Measurements from ENCODE around the gene ZNF804A. TPM values are rescaled to one million over a fixed set of nuclear protein-coding genes. Genes with fewer than 3 reads are reported as not detected.

The ZNF804A gene
- total RNA-seq, 2 experiments from 2014 or later = not detected

- Mint-ChIP-seq H3K4me1 (ENCODE audit: low read depth) (no peaks in the 10 kb centered on the region), H3K27ac (no peak overlapping the region), H3K4me3 (no peak overlapping the region), H3K27me3 (ENCODE audit: low read depth) (no peaks in the 10 kb centered on the region), H3K36me3 (ENCODE audit: low read depth) (no peaks in the 10 kb centered on the region), H3K9me3 (ENCODE audit: insufficient read depth) (peaks cover 4% of the 10 kb centered on the region)
- ATAC-seq (no peak), DNase-seq (no peak)
- CTCF ChIA-PET = no interaction called here
- POLR2A ChIA-PET = no interaction called here
These were observed 194.8 kb downstream of the ZNF804A start for GRCh38 chr2:184793176-184793575.

GRCh38 chr2:184799379-184799778, 201.1 kb downstream of the ZNF804A start:
- CTCF ChIA-PET = no interaction called here
- DNase-seq (no peak), ATAC-seq (no peak)
- Mint-ChIP-seq H3K4me1 (ENCODE audit: low read depth) (no peaks in the 10 kb centered on the region), H3K4me3 (no peak overlapping the region), H3K36me3 (ENCODE audit: low read depth) (no peaks in the 10 kb centered on the region), H3K27me3 (ENCODE audit: low read depth) (no peaks in the 10 kb centered on the region), H3K9me3 (ENCODE audit: insufficient read depth) (no peaks in the 10 kb centered on the region), H3K27ac (no peak overlapping the region)
- POLR2A ChIA-PET = no interaction called here

GRCh38 chr2:184814421-184814820, 216.1 kb downstream of the ZNF804A start:
- ChIA-PET CTCF (no interaction called here), POLR2A (no interaction called here)
- Mint-ChIP-seq H3K4me3 (no peak overlapping the region), H3K9me3 (ENCODE audit: insufficient read depth) (no peaks in the 10 kb centered on the region), H3K36me3 (ENCODE audit: low read depth) (no peaks in the 10 kb centered on the region), H3K27me3 (ENCODE audit: low read depth) (no peaks in the 10 kb centered on the region), H3K4me1 (ENCODE audit: low read depth) (no peaks in the 10 kb centered on the region), H3K27ac (no peak overlapping the region)
- no peak for ATAC-seq
- no peak for DNase-seq

GRCh38 chr2:184815824-184816223, 217.5 kb downstream of the ZNF804A start:
- ATAC-seq (no peak), DNase-seq (no peak)

GRCh38 chr2:184824597-184824996, 226.3 kb downstream of the ZNF804A start:
- DNase-seq (no peak), ATAC-seq (no peak)
- POLR2A ChIA-PET = no interaction called here
- no peaks in the 10 kb centered on the region for H3K36me3 Mint-ChIP-seq (ENCODE audit: low read depth)
- no peaks in the 10 kb centered on the region for H3K4me1 Mint-ChIP-seq (ENCODE audit: low read depth)
- no peak overlapping the region for H3K27ac Mint-ChIP-seq
- H3K4me3 Mint-ChIP-seq = no peak overlapping the region
- H3K9me3 Mint-ChIP-seq (ENCODE audit: insufficient read depth) = peaks cover 8% of the 10 kb centered on the region
- no peaks in the 10 kb centered on the region for H3K27me3 Mint-ChIP-seq (ENCODE audit: low read depth)
- CTCF ChIA-PET = no interaction called here

More at GRCh38 chr2:184815824-184816223, 217.5 kb downstream of the ZNF804A start:
- no peaks in the 10 kb centered on the region for H3K4me1 Mint-ChIP-seq (ENCODE audit: low read depth)
- H3K27me3 Mint-ChIP-seq (ENCODE audit: low read depth) = no peaks in the 10 kb centered on the region
- H3K27ac Mint-ChIP-seq = no peak overlapping the region
- ChIA-PET POLR2A (no interaction called here), CTCF (no interaction called here)
- H3K9me3 Mint-ChIP-seq (ENCODE audit: insufficient read depth) = peaks cover 4% of the 10 kb centered on the region
- no peak overlapping the region for H3K4me3 Mint-ChIP-seq
- H3K36me3 Mint-ChIP-seq (ENCODE audit: low read depth) = no peaks in the 10 kb centered on the region

GRCh38 chr2:184830531-184830930, 232.2 kb downstream of the ZNF804A start:
- no peak overlapping the region for H3K27ac Mint-ChIP-seq
- H3K4me3 Mint-ChIP-seq = no peak overlapping the region
- ChIA-PET POLR2A (no interaction called here), CTCF (no interaction called here)
- H3K27me3 Mint-ChIP-seq (ENCODE audit: low read depth) = no peaks in the 10 kb centered on the region
- no peak for ATAC-seq
- H3K36me3 Mint-ChIP-seq (ENCODE audit: low read depth) = no peaks in the 10 kb centered on the region
- no peaks in the 10 kb centered on the region for H3K4me1 Mint-ChIP-seq (ENCODE audit: low read depth)
- H3K9me3 Mint-ChIP-seq (ENCODE audit: insufficient read depth) = no peaks in the 10 kb centered on the region
- DNase-seq = no peak

- CTCF ChIA-PET = no interaction called here
- H3K27me3 Mint-ChIP-seq (ENCODE audit: low read depth) = no peaks in the 10 kb centered on the region
- no peaks in the 10 kb centered on the region for H3K4me1 Mint-ChIP-seq (ENCODE audit: low read depth)
- no peak for ATAC-seq
- POLR2A ChIA-PET = no interaction called here
- no peaks in the 10 kb centered on the region for H3K9me3 Mint-ChIP-seq (ENCODE audit: insufficient read depth)
- H3K27ac Mint-ChIP-seq = no peak overlapping the region
- no peak overlapping the region for H3K4me3 Mint-ChIP-seq
- H3K36me3 Mint-ChIP-seq (ENCODE audit: low read depth) = no peaks in the 10 kb centered on the region
- no peak for DNase-seq
These were observed 236.5 kb downstream of the ZNF804A start for GRCh38 chr2:184834699-184835397.

GRCh38 chr2:184835398-184835715, 237.0 kb downstream of the ZNF804A start:
- ChIA-PET CTCF (no interaction called here), POLR2A (no interaction called here)
- ATAC-seq (no peak), DNase-seq (no peak)
- no peaks in the 10 kb centered on the region for H3K27me3 Mint-ChIP-seq (ENCODE audit: low read depth)
- H3K4me1 Mint-ChIP-seq (ENCODE audit: low read depth) = no peaks in the 10 kb centered on the region
- no peak overlapping the region for H3K27ac Mint-ChIP-seq
- no peak overlapping the region for H3K4me3 Mint-ChIP-seq
- no peaks in the 10 kb centered on the region for H3K9me3 Mint-ChIP-seq (ENCODE audit: insufficient read depth)
- H3K36me3 Mint-ChIP-seq (ENCODE audit: low read depth) = no peaks in the 10 kb centered on the region

- DNase-seq (no peak), ATAC-seq (no peak)
- no peaks in the 10 kb centered on the region for H3K27me3 Mint-ChIP-seq (ENCODE audit: low read depth)
- H3K27ac Mint-ChIP-seq = no peak overlapping the region
- no peak overlapping the region for H3K4me3 Mint-ChIP-seq
- no peaks in the 10 kb centered on the region for H3K4me1 Mint-ChIP-seq (ENCODE audit: low read depth)
- ChIA-PET CTCF (no interaction called here), POLR2A (no interaction called here)
- H3K9me3 Mint-ChIP-seq (ENCODE audit: insufficient read depth) = peaks cover 3% of the 10 kb centered on the region
- no peaks in the 10 kb centered on the region for H3K36me3 Mint-ChIP-seq (ENCODE audit: low read depth)
These were observed 249.0 kb downstream of the ZNF804A start for GRCh38 chr2:184847331-184847730.

GRCh38 chr2:184849516-184849915, 251.2 kb downstream of the ZNF804A start:
- ATAC-seq = no peak
- no peaks in the 10 kb centered on the region for H3K27me3 Mint-ChIP-seq (ENCODE audit: low read depth)
- DNase-seq = no peak
- no peaks in the 10 kb centered on the region for H3K4me1 Mint-ChIP-seq (ENCODE audit: low read depth)
- H3K4me3 Mint-ChIP-seq = no peak overlapping the region
- no peak overlapping the region for H3K27ac Mint-ChIP-seq
- H3K9me3 Mint-ChIP-seq (ENCODE audit: insufficient read depth) = no peaks in the 10 kb centered on the region
- ChIA-PET CTCF (no interaction called here), POLR2A (no interaction called here)
- H3K36me3 Mint-ChIP-seq (ENCODE audit: low read depth) = no peaks in the 10 kb centered on the region

GRCh38 chr2:184851576-184851975, 253.2 kb downstream of the ZNF804A start:
- ATAC-seq (no peak), DNase-seq (no peak)
- Mint-ChIP-seq H3K9me3 (ENCODE audit: insufficient read depth) (no peaks in the 10 kb centered on the region), H3K27me3 (ENCODE audit: low read depth) (no peaks in the 10 kb centered on the region), H3K4me3 (no peak overlapping the region), H3K36me3 (ENCODE audit: low read depth) (no peaks in the 10 kb centered on the region), H3K4me1 (ENCODE audit: low read depth) (no peaks in the 10 kb centered on the region), H3K27ac (no peak overlapping the region)
- ChIA-PET CTCF (no interaction called here), POLR2A (no interaction called here)

GRCh38 chr2:184859187-184859586, 260.9 kb downstream of the ZNF804A start:
- H3K9me3 Mint-ChIP-seq (ENCODE audit: insufficient read depth) = peaks cover 28% of the 10 kb centered on the region
- DNase-seq (no peak), ATAC-seq (no peak)
- no peaks in the 10 kb centered on the region for H3K36me3 Mint-ChIP-seq (ENCODE audit: low read depth)
- no peak overlapping the region for H3K27ac Mint-ChIP-seq
- POLR2A ChIA-PET = no interaction called here
- no peak overlapping the region for H3K4me3 Mint-ChIP-seq
- H3K27me3 Mint-ChIP-seq (ENCODE audit: low read depth) = no peaks in the 10 kb centered on the region
- no peaks in the 10 kb centered on the region for H3K4me1 Mint-ChIP-seq (ENCODE audit: low read depth)
- CTCF ChIA-PET = no interaction called here

- POLR2A ChIA-PET = no interaction called here
- no peak for ATAC-seq
These were observed 262.4 kb downstream of the ZNF804A start for GRCh38 chr2:184860744-184861143.

More at GRCh38 chr2:184860744-184861143, 262.4 kb downstream of the ZNF804A start:
- Mint-ChIP-seq H3K27ac (no peak overlapping the region), H3K4me3 (no peak overlapping the region), H3K27me3 (ENCODE audit: low read depth) (no peaks in the 10 kb centered on the region), H3K36me3 (ENCODE audit: low read depth) (no peaks in the 10 kb centered on the region), H3K4me1 (ENCODE audit: low read depth) (no peaks in the 10 kb centered on the region), H3K9me3 (ENCODE audit: insufficient read depth) (peaks cover 28% of the 10 kb centered on the region)
- DNase-seq = no peak
- CTCF ChIA-PET = no interaction called here
